ENCODE results near the gene PTCH1.

Gene PTCH1

DNA sequence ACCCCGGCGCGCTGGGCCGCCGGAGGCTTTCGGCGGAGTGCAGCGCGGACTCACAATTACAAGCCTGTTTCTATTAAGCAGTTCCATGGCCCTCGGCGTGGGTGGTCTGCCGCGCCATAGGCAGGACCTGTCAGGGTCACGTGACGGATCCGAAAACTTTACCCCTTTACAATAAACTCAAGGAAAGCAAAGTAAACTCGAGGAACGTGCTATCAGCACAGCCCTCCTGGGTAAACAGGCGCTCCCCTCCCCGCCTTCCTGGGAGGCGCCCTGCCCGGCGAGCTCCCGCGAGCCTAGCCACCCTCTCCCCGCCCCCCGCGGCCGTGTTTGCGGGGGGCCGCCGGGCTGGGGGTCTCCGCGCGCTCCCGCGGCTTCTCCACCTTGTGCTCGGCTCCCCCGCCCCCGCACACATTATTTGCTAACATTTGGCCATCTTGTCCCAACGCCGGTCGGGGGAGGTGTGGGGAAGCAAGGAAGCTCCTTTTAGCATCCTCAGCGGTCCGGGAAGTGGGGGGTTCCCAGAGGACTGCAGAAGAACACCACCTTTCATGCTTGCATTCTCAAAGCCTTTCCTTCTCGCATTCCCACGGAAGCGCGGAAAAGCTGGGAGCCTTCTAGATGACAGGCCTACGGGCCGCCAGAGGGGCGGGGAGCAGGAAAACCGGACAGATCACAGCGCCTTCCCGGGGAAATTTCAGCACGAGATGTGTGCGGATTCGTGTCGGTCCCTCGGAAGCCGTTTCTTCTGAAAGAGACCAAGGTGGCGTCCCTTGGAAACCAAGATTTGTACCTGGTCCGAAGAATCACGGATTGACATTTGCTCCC lies at the start of gene PTCH1:
TSS of gene PTCH1 (minus strand) at position 238 of the 825 bp plus-strand sequence.
- DNase-seq (ENCODE audit: low read depth) = peak; percentile 28

DNA sequence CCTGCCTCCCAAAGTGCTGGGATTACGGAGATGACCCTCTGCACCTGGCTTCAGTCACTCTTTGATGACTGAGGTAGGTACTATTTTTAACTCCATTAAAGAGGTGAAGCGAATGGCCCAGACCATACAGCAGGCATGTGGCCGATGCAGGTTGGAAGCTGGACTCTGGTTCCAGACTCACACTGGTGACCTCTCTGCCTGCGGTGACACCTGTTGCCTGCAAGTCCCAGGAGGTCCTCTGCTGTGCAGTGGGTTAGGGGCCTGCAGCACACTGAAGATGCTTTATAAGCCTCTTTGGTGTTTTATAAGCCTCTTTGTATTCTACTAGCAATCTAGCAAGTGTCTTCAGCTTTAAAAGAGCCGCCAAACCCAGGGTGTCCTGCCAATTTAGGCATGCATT lies 49.2 kb upstream of the PTCH1 start:
- DNase-seq (ENCODE audit: low read depth) = no peak

DNA sequence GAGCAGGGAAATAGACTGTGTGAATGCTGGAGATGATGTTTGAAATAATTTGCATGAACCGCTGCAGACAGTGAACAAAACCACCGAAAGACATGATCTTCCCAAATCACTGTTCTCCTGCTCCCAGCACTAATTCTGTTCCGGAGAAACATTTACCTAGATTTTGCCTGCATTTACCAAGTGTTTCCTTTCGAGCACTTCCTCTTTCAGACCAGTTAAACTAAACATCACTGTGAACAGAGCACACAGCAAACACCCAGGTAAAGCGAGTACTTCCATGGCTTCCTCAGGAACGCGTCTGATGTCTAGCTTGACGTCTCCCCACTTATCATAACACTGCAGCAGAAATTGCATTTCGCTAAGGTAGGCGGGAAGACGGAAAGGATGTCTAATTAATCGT lies 45.1 kb upstream of the PTCH1 start:
- DNase-seq (ENCODE audit: low read depth) = no peak

DNA sequence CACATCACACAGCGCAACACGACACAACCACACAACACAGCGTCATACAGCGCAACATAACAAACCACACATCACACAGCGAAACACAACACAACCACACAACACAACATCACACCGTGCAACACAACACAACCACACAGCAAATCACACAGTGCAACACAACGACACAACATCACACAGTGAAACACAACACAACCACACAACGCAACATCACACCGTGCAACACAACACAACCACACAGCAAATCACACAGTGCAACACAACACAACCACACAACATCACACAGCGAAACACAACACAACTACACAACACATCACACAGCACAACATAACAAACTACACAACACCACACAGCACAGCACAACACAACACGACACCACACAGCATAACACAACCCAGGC lies 40.4 kb upstream of the PTCH1 start:
- DNase-seq (ENCODE audit: low read depth) = no peak

DNA sequence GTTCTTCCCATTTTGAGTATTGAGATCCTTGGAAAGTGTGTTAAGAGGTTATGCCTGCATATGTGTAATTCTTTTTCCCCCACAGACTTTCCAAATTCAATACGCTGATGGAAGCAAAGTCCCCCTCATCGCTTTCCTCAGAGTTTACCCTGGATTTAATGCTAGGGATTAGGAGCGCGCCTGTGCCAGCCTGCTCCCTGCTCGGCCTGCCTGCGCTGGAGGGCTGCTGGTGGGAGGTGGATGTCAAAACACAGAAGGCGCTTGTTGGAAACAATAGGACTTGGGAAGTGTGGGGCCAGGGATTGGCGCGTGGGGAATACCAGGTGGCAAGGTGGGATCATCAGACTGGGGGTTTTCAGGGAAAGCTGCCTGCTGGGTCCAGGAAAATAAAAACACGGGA lies 39.8 kb upstream of the PTCH1 start:
- no peak for DNase-seq (ENCODE audit: low read depth)

DNA sequence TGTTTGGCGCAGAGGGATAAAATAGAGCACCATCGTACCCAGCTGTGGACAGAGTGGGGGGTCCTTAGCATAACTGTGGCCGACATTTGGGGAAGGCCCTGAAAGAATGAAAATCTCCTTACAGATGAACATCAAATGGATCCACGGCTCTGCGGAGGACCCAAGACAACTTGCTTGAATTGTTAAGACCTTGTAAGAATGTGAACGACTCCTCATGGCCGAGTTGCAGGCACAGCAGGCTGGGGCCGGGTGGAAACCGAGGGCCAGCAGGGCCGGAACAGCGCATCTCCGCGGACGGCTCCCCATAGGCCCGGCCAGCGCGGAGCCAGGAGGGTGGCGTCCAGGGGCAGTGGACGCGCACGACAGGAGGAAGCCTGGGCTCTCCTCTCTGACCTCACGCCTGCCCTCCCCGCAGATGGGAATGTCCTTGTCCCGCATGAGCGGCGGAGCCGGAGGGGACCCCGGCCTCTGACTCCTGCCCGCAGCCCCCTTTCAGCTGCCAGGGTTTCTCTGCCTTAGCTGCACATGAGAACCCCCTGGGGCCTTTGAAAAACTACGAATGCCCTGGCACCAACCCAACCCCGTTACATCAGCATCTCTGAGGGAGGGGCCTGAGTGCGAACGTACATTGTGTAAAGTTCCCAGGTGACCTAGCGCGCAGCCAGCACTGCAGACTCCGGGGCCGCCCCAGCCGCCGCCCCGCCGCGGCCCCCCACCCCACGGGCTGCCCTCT lies 36.2 kb upstream of the PTCH1 start:
- DNase-seq (ENCODE audit: low read depth) = no peak

DNA sequence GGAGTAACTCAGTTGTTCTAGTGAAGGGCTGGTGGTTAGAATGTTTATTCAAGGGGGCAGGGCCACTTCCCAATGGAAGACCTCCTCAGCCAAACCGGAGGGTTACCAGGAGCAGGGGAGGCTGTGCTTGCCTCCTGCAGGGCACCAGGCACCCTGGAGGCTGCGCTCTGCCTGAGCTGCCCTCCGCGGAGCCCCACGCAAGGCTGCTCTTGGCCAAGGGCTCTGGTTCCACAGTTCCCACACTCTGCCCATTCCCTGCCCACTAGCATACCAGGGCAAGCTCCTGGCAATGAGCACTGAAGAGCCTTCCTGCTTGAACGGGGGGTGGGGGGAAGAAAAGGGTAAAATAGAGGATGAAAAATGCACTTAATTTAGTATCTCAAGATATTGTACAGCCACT lies 35.5 kb upstream of the PTCH1 start:
- DNase-seq (ENCODE audit: low read depth) = no peak

DNA sequence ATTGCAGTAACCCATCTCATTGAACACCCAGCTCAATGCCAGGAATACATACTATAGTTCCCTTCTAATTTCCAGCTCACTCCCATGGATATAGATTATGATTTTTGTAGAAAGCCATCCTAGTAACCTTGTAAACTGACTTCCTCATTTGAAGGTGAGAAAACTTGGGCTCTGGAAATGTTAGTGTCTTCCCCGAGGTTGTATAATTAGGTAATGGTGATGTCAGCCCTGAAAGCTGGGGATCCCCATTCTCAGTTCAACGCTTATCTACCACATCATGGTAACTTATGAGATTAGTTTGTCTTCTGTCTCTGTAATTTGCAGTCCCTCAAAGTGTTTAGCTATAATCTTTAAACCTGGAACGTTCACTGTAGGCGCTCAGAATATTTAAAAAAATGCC lies 34.6 kb upstream of the PTCH1 start:
- no peak for DNase-seq (ENCODE audit: low read depth)

DNA sequence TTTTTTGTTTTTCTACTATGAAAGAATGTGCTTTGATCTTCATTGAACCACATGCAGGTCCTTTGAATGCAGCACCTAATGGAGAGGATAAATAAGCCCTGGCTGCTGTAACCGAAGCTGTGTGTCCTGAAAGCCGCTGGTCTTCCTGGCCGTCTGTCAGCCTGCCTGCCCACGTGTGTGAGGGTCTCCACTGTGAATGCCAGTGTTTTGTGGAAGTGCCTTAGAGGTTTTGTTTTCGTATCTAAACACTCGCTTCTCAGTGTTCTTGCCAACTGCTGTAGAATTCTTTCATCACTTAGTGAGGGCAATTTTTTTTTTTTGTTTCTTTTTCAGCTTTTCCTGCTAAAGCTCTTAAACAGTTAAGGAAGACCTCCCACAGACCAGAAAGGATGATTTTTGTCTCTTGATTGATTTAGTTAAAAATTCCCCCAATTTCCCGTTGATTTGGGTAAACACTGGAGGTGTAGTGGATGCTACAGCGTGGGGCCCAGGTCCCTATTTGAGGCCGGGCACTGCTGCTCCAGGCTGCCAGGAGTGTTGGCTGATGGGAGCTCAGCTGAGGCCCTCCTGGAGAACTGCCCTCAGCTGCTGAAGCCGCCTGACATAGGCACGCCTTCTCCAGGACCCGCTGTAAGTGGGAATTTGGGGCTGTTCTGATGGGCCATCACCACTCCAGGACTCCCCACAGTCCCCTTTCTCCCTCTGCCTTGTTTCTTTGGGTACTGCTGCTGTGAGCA lies 29.2 kb upstream of the PTCH1 start:
- DNase-seq (ENCODE audit: low read depth) = no peak

DNA sequence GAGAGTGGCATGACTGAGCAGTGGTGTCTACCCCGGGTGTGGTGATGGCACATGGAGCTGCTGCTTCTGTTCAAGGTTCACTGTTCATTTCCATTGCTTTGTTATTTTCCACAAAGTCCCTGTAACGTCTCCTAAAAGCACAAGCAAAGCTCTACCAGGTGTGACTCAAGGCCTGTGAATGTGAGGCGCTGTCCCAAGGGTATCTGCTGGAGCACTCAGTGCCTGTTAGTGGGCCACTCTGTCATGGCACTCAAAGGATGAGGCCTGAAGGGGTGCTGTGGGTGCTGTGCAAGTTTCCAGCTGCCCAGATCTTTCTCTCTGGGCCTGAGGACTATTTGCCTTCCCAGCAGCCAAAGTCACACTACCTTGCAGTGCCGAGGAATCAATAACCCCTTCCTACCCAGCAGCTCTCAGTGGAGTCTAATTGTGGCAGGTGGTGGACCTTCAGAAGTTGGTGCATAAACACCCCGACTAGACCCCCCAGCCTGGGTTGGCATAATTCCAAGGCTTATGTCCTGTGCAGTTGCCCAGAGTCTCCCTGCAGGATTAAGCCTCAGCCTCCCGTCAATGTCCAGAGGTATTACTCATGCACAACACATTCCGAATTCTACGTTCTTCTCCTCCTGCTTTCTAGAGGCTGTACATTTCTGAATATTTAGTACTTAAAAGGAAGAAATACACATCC lies 17.4 kb upstream of the PTCH1 start:
- DNase-seq (ENCODE audit: low read depth) = no peak

DNA sequence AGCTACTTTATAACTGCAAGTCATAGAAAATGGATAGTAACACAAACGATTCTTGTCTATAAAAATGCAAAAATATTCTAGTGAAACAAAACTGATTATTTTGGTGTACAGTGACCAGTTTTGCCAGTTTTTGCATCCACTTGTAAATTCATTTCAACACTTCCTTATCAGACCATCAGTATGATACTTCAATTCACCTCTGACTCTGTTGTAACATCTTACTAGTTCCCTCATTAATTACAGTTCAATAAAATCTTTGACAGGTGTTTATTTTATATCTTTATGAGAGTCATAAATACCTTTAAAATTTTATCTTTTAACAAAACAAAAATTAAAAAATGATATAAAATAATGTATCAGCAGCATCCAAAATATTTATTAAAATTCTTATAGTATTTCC lies 13.1 kb upstream of the PTCH1 start:
- no peak for DNase-seq (ENCODE audit: low read depth)

DNA sequence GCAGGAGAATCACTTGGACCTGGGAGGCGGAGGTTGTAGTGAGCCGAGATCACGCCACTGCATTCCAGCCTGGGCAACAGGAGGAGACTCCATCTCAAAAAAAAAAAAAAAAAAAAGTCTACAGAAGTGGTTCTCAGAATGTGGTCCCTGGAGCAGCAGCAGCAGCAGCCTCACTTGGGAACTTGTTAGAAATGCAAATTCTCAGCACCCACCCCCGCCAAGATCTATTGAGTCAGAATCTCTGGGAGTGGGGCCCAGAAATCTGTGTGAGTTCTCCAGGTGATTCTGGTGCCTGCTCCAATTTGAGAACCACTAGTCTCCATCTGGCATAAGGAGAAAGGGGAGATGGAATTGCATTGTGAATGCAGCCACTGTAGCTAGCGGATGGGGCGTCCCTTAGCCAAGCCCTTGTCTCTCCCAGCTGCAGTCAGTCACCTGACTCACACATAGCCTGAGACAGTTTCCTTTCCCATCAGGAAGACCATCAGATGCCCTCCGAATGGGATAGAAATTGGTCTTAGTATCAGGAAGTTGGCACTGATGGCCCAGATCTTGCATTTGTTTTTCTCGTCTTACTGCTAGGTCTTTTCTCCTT lies 12.2 kb upstream of the PTCH1 start:
- no peak for DNase-seq (ENCODE audit: low read depth)

DNA sequence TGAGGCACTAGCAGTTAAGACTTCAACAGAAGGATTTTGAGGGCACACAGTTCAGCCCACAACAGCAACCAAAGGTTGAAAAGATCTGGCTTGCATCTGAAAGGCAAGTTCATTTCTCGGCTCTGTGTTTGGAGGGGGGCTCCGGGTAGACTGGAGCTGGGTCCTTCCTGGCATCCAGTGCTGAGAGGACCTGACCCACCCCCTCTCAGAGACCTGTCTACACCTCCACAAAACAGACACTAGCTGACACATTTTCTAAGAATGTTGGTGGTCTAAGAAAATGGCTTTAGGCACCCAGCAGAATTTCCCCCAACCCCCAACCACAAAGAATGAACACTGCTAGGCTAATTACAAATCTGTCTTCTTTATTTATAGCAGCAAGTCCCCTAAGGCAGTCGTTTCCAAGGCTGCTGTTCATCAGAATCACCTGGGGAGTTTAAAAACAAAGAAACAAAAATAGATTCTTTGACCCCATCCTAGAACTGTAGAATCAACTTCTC lies 6.2 kb upstream of the PTCH1 start:
- no peak for DNase-seq (ENCODE audit: low read depth)

DNA sequence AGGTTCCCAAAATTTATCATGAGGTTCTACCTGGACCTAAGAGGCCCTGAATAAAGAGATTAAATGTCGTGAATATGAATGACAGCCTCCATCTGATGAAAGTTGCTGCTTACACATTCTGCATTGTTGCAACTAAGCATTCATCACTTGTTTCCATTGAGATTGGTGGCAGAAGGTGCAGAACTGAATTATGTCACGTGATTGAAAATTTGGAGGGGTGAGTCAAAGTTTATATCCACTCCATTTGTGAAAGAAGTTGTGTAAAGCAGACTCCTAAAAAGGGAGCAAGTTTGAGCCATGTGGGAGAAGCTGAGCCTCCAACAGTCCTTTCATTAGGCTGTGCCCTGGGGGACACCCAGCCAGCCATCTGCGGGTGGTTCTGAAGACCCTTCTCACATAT lies 4.9 kb upstream of the PTCH1 start:
- no peak for DNase-seq (ENCODE audit: low read depth)

DNA sequence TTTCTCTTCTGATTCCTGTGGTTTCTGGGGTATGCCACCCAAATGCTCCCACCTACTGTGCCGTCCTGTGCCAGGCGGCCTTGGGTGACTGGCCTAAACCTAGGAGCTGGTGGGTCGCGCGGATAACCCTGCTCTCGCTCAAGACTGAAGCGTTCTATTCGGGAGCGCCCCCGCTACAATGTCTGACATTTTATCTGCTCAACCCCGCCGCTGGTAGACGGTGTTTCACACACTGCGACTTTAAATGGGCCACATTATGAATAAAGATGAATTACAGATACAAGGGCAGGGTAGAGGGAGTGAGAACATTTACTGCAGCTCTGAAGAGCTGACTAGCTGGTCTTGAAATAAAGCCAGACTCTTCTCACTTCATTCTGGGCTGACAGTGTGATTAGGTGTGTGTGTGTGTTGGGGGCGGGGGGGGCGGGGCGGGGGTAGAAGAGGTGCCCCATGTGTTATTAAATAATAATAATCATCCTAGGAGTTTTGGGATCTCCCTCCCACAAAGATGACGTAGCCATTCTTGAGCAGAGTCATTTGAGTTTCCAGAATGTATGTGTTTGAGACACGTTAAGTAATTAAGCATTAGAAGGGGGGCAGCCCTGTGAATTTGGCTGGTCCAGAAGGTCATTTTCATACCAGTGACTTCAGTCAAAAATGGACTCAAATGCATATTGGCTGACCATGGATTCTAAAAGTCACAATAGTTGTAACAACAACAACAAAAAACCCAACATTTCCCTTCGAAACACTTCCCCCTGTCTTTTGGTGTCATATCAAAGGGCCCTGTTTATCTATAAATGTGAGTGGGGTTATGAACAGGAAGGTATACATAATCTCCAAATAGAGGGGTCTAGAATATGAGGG lies 1.0 kb upstream of the PTCH1 start:
- DNase-seq (ENCODE audit: low read depth) = no peak

DNA sequence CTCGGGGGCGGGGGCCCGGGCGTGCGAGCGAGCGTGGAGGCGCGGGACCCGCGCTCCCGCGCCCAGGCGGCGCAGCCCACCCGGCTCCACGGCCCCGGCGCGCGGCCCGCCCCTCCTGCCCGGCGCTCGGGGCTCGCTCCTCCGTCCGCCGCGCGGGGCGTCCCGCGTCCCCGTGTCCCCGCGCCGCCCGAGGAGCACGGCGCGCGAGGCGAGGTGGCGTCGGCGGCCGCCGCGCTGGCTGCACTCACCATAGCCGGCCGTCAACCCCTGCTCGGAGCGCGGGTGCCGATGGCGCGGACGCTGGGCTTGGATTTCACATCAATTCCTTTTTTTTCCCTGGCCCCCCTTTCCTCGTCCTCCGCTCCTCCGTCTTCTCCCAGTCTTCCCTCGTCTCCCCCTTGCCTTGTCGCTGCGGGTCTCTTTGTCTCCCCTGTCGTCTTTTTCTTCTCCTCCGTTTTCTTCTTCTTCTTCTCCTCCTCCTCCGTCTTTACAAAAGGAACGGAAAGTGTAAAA lies 494 bp downstream of the PTCH1 start:
- DNase-seq (ENCODE audit: low read depth) = no peak

DNA sequence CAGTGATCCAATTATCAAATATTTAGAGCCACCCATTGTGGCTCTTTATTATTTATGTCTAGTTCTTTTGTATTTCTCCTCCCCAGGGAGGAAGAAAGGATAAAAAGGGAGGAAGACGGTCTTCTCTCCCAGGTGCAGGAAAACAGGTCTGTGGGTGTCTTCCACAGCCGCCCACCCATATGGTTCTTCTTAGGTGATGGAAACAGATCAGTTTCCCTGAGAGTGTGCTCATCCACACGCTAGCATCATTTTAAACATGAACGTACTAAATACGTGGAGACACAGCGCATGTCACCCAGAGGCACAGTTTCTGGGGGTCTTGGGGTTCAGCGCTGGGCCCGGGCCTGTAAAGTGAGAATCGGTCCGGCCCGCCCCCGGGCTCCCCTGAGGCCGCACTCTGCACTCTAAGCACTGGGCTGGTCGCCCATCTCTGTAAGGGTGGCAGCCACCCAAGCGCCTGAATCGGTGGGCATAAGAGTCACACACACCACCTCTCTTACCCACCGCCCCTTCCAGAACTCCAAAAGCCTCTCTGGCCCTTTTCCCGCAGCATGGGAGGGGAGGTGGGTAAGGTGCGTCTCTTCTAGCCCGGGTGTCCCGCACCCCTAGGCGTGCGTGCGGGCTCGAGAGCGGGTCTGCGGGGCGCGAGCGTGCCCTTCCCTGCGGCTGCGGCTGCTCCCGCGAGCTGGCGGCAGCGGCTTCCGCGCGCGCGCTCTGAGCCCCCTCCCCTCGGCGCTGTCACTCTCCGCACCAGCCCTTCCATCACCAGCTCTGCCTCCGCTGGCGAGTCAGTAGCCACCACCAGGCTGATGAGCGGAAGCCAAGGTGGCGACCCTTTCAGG lies 1.3 kb downstream of the PTCH1 start:
- DNase-seq (ENCODE audit: low read depth) = no peak

DNA sequence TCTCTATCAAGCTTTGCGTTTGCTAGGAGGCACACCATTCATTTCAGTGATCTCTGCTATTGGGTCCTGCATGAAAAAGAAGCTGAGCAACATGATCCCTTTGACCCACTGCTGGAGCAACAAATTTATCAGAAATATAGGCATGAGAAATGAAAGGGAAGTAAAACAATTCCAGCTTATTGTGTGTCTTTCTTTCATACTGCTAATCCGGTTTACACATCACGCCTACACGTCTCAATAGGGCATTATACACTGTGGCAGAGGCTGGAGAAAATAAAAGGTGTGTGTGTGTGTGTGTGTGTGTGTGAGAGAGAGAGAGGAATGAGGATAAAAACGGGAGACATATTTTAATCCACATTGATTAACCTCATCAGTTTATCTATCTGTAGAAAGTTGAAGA lies 2.4 kb downstream of the PTCH1 start:
- no peak for DNase-seq (ENCODE audit: low read depth)

DNA sequence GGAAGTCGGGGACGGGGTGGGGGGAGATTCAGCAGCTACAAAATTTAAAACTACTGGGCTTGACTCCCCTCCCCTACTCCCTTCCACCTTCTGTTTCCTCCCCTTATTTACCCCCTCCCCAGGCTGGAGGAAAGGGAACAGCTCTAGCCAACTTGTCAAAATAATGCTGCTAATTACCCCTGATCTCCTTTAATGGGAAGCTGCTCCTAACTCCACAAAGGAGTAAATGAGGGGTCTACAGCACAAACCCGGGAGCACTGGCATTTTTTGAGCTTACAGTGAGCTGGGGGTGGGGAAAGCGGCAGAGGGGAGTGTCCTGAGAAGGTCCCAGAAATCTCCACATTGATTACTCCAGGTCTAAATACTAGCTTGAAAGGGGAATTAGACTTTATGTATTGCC lies 3.1 kb downstream of the PTCH1 start:
- no peak for DNase-seq (ENCODE audit: low read depth)

DNA sequence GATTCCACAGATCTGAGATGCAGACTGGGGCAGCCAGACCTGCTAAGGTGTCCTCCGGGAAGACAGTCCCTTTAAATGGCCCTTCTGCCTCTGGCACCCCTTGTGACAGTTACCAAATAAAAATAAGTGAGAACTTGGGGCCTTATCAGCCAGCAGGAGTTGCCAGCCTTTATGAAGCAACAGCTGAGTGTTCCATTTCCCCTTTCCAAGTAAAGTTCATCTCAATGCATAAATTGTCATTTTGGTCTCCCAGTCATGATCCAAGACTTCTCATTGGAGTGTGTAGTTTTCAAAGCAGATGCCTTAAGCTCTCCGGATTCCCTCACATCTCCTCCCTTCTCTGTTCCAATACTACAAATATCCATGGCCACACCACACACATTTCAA lies 4.1 kb downstream of the PTCH1 start:
- no peak for DNase-seq (ENCODE audit: low read depth)
